Measurements from ENCODE around the gene PLK3.
"Not testable (repeated sequence)": the region's sequence is repeated elsewhere in the genome, so short reads cannot be mapped to it uniquely, and the experiment has no call there.

PLK3 gene

GRCh38 chr1:44808063-44808937 is 8.1 kb downstream of the PLK3 start, which contains the start of gene BTBD19:
TSS of gene BTBD19 (plus strand) at chr1:44808523. CDS start at chr1:44808821, 298 bp downstream.
- DNase-seq, result no peak
- peak within 1 kb of the TSS; percentile 48 for H3K9ac ChIP-seq (ENCODE audit: low read depth, low read length)
- peak within 1 kb of the TSS; percentile 89 for H3K27ac ChIP-seq (ENCODE audit: low read length)
- H3K4me1 ChIP-seq (ENCODE audit: insufficient read depth, low read length), result peaks cover 33% of the 10 kb centered on the region
- H3K9me3 ChIP-seq (ENCODE audit: insufficient read depth, low read length, severe bottlenecking), result no peaks in the 10 kb centered on the region
- peak within 1 kb of the TSS; percentile 61 for H2AFZ ChIP-seq (ENCODE audit: low read depth, low read length)
- H3K79me2 ChIP-seq (ENCODE audit: insufficient read depth, low read length), result no peaks in the 10 kb centered on the region
- no peak within 1 kb of the TSS; the same call in 1 of the 2 replicates for H3K4me2 ChIP-seq (ENCODE audit: insufficient read depth, low read length)
- H3K27me3 ChIP-seq (ENCODE audit: insufficient read depth, low read length, poor library complexity), result no peaks in the 10 kb centered on the region
- TF ChIP-seq CTCF (IDR thresholded peaks at IDR 0.05; ENCODE audit: borderline replicate concordance, extremely low read depth, low read length, poor library complexity, severe bottlenecking) (no peak), EZH2 (IDR thresholded peaks at IDR 0.05; ENCODE audit: borderline replicate concordance, low read depth, low read length, severe bottlenecking) (no peak)
- H4K20me1 ChIP-seq (ENCODE audit: insufficient read depth, low read length), result no peaks in the 10 kb centered on the region
- ATAC-seq (ENCODE audit: insufficient read depth, low read depth), result no peak
- H3K36me3 ChIP-seq (ENCODE audit: insufficient read depth, low read length), result peaks cover 27% of the 10 kb centered on the region
- no peak within 1 kb of the TSS for H3K4me3 ChIP-seq (ENCODE audit: low read depth in 1 of 2, low read length in 2 of 2)

- peak; percentile 81 for ATAC-seq (ENCODE audit: insufficient read depth, low read depth)
- Histone ChIP-seq H3K79me2 (ENCODE audit: insufficient read depth, low read length) (no peaks in the 10 kb centered on the region), H3K4me2 (ENCODE audit: insufficient read depth, low read length) (peak overlapping the region; percentile 14), H3K4me3 (ENCODE audit: low read depth in 1 of 2, low read length in 2 of 2) (no peak overlapping the region), H3K9me3 (ENCODE audit: insufficient read depth, low read length, severe bottlenecking) (no peaks in the 10 kb centered on the region), H3K27ac (ENCODE audit: low read length) (peak overlapping the region; percentile 89), H3K4me1 (ENCODE audit: insufficient read depth, low read length) (peaks cover 37% of the 10 kb centered on the region), H3K36me3 (ENCODE audit: insufficient read depth, low read length) (peaks cover 17% of the 10 kb centered on the region; the same call in 1 of the 2 replicates), H3K9ac (ENCODE audit: low read depth, low read length) (peak overlapping the region; percentile 48), H4K20me1 (ENCODE audit: insufficient read depth, low read length) (no peaks in the 10 kb centered on the region), H2AFZ (ENCODE audit: low read depth, low read length) (peak overlapping the region; percentile 61), H3K27me3 (ENCODE audit: insufficient read depth, low read length, poor library complexity) (no peaks in the 10 kb centered on the region)
- peak; percentile 88 for DNase-seq
- TF ChIP-seq CTCF (IDR thresholded peaks at IDR 0.05; ENCODE audit: borderline replicate concordance, extremely low read depth, low read length, poor library complexity, severe bottlenecking) (no peak), EZH2 (IDR thresholded peaks at IDR 0.05; ENCODE audit: borderline replicate concordance, low read depth, low read length, severe bottlenecking) (no peak)
Observed at GRCh38 chr1:44808938-44809917, 9.1 kb downstream of the PLK3 start.

- Histone ChIP-seq H4K20me1 (ENCODE audit: insufficient read depth, low read length) (no peaks in the 10 kb centered on the region), H3K27me3 (ENCODE audit: insufficient read depth, low read length, poor library complexity) (no peaks in the 10 kb centered on the region), H3K36me3 (ENCODE audit: insufficient read depth, low read length) (peaks cover 9% of the 10 kb centered on the region; the same call in 1 of the 2 replicates), H3K4me2 (ENCODE audit: insufficient read depth, low read length) (peak overlapping the region; percentile 14; the same call in 1 of the 2 replicates), H3K79me2 (ENCODE audit: insufficient read depth, low read length) (no peaks in the 10 kb centered on the region), H3K4me1 (ENCODE audit: insufficient read depth, low read length) (peaks cover 44% of the 10 kb centered on the region), H2AFZ (ENCODE audit: low read depth, low read length) (0 out of 2 replicates have a peak overlapping the region, but pooled peaks have one; percentile 61), H3K27ac (ENCODE audit: low read length) (peak overlapping the region; percentile 89), H3K9me3 (ENCODE audit: insufficient read depth, low read length, severe bottlenecking) (no peaks in the 10 kb centered on the region), H3K4me3 (ENCODE audit: low read depth in 1 of 2, low read length in 2 of 2) (no peak overlapping the region), H3K9ac (ENCODE audit: low read depth, low read length) (peak overlapping the region; percentile 48; the same call in 1 of the 2 replicates)
- TF ChIP-seq EZH2 (IDR thresholded peaks at IDR 0.05; ENCODE audit: borderline replicate concordance, low read depth, low read length, severe bottlenecking), result no peak
- ATAC-seq (ENCODE audit: insufficient read depth, low read depth) (no peak), DNase-seq (no peak)
Observed at GRCh38 chr1:44810101-44810761, 10.1 kb downstream of the PLK3 start.

- not testable (repeated sequence) for H3K36me3 ChIP-seq (ENCODE audit: insufficient read depth, low read length); H3K9me3 ChIP-seq (ENCODE audit: insufficient read depth, low read length, severe bottlenecking); H3K79me2 ChIP-seq (ENCODE audit: insufficient read depth, low read length); DNase-seq; H3K4me3 ChIP-seq (ENCODE audit: low read depth in 1 of 2, low read length in 2 of 2); H3K27me3 ChIP-seq (ENCODE audit: insufficient read depth, low read length, poor library complexity); H4K20me1 ChIP-seq (ENCODE audit: insufficient read depth, low read length); H2AFZ ChIP-seq (ENCODE audit: low read depth, low read length); ATAC-seq (ENCODE audit: insufficient read depth, low read depth); H3K4me2 ChIP-seq (ENCODE audit: insufficient read depth, low read length); H3K9ac ChIP-seq (ENCODE audit: low read depth, low read length)
- H3K27ac ChIP-seq (ENCODE audit: low read length), result peak overlapping the region; percentile 89
- peaks cover 44% of the 10 kb centered on the region for H3K4me1 ChIP-seq (ENCODE audit: insufficient read depth, low read length)
Observed at GRCh38 chr1:44810762-44811105, 10.6 kb downstream of the PLK3 start.
